DMS153 (cell line): ENCODE measurements around the gene PKP4.
A peak's percentile ranks its signal among the peaks of the same experiment; 100 is the strongest.

Source experiments
- DNase-seq: peaks from one replicate; lab custom pipeline; 2025; lab: John Stamatoyannopoulos, UW

The PKP4 gene

DNA sequence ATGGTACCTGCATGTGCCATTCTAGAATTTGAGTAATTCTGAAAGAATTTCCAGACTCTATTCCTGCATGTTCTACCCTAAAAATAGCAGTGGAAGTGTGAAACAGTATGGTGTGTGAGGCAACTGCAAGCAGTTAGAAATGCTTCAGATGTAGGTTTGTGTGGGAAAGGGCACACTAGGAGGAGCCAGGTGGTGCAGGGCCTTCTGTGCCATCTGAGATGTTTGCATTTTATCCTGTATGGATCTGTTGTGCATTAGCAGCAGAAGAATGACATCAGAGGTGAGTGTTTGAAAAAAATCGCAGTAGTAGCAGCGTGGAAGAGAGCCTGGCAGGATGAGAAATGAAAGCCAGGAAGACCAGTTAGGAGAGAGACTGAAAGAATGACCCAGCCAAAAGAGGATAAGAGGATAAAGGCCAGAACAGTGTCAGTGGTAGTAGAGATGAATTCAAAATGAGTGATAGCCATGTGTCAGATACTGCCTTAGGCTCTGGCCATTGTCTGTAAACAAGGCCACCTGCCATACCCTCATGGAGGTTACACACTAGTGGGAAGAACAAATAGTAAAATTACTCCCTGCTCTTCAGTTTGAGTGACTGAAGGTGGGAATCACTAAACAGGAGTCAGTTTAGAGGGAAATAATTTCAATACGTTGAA lies 142.2 kb downstream of the PKP4 start:
- DNase-seq: no peak

DNA sequence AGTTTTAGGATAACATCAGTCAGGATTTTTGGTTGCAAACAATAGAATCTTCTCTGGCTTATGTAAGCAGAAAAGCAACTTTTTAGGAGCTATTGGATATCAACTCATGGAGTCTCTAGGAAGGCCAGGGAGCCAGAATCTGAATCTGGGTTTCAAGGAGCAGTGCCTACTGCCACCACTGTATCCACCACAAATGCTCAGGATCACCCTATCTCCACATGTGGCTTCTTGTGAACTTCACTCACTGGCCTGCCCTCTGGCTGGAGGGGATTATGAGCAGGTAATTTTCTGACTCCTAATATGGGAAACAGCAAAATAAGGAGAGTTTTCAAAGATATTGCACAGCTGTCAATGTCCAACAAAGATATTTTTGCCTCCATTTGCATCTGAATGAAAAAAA lies 142.9 kb downstream of the PKP4 start:
- DNase-seq: no peak

DNA sequence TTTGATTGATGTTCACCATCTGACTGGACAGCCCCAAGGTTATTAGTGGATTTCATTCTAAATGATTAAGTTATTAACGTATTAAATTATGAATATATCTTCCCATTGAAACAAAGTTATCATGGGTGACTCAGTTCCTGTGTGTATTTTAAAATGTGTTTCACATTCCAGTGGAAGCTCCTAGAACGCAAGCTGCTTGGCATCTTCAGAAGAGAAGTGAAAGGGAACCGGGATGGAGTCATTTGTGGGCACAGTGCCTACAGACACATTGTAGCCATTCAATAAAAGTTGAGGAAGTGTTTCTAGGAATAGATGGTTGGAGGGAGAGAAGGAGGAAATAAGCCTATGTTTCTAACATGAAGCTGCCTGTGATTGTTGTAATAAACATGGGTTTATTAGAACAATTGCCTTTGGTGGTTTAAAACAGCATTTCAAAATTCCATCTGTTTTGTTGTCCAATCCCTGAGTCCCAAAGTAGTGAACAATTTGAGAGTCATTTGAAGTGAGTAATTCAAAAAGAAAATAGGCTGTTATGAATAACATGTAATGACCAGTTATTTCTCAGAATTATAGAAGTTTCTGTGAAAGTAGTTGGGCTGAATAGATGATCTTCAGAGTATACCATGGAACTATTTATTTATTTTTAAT lies 143.5 kb downstream of the PKP4 start:
- peak; percentile 9 for DNase-seq

DNA sequence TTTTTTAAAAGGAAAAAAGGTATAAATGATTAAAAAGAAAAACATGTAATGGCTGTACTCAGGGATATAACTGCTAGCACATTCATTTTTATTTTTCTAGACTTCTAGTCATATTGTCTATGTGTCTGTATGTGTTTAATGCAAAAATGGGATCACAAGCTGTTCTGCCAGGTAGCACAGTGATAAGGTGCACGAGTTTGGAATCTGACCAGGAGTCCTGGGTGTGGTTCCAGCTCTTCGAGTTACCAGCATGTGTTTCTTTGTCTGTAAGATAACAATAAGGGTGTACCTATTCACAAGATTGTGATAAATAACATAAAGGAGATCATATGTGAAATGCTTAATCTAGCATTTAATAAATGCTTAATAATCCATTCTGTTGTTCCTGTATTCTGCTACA lies 145.3 kb downstream of the PKP4 start:
- no peak for DNase-seq

DNA sequence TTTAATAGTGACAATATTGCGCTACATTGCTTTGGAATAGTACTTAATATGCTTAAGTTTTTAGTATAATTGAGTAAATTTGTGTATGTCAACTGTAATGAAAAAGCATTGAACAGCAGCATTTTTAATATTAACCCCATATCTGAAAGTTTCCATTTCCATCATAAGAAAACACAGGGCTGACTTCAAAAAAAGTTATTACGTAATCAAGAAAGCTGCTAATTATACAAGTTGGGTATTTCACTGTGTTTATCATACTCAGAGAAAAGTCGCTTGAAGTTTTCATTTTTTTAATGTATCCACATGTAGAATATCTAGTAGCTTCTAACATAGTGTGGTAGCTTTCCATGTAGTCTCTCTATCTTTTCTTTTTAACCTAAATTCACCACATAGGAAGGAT lies 146.5 kb downstream of the PKP4 start:
- no peak for DNase-seq

DNA sequence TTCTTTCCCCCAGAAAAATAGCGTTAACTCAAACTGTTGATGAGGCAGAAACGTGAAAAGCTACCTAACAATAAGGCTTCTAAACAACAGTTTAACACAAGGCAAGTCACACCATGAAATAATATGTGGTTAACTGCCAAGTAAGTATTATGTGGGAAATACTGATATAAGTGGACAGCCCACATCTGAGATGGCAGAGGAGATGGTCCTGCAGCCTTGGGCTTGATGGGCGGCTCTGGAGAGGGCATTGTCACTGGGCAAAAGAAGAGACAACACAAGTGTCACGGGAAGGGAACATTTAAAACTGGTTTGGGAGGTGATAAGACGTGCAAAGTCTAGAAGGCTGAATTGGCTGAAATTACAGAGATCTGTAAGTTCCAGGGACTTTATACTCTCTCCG lies 147.2 kb downstream of the PKP4 start:
- no peak for DNase-seq

DNA sequence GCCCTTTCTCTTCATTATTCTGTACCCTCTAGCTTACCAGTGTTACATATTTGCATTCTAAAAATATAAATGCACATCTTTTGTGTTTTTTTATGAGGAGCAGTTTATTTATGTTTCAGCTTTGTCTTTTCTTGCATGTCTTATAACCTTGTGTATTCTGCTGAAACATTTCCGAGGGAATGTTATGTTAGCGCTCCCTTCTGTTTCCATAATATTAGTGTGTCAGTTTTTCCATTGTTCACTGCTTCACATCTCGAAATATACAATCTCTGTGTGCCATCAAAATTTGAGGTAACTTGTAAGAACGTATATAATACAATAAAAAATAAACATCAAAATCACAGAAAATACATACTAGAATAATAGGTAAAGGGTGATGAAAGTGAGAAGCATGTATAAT lies 153.3 kb downstream of the PKP4 start:
- no peak for DNase-seq

DNA sequence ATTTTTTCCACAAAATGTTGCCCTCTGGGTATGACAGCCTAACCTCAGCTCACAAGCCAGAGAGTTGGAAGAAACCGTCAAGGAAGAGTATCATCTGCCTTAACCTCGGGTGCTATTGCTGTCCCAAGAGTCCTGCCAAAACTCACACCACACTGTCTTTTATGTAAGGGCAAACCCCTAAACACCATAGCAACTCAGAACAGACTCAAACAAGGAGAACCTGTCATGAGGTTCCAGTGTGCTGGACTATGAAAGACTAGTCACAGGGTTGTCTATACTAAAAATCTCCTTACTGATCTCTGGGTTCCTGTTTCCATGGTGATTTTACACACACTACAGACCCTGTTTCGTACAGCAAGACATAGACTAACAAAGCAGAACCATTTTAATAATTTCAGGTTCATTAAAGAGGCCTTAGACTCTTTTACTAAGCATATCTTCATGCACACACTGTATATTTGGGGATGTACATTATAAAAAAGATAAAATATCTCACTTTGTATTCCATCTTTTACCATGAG lies 159.8 kb downstream of the PKP4 start:
- DNase-seq: no peak

DNA sequence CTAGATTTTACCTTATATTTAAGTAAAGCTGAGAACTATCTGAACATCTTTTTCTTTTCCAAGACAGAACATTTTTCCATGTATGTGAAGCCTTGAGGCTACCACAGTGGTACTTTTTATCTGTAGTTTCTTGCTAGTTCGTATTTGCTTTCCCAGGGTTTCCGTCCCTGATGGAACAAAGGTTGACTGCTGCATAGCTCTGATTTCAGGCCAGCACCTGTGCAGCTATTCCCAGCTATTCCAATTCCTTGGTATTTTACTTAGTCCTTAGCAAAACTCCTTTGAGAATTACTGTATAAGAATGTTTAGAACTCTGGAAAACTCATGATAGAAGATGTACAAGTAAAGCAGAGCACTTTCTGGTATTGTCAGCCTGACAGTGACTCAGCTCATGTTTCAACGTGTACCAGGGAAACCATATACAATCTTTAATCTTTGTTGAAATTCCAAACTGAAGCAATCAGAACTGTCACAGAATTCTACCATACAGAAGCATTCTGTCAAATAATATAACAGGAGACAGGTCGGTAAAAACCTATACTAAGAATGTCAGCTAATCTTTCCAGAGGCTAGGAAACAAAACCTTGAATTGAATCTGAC lies 162.2 kb downstream of the PKP4 start:
- DNase-seq: no peak

DNA sequence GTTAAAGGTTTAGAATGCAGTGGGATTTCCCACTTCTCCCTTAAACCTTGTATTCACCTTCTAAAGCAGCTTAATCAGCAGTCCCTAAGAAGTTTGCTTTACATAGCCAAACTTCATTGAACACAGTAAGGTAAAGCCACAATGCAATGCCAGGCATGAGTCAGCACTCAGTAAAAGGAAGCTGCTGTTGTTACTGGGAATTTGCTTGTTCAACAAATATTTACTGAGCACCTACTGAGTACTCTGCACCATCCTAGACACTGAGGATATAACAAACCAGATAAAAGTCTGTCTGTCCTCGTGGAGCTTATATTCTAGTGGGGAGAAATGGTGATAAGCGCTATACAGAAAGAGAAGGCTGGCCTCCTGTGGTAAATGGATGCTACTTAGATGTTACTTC lies 162.7 kb downstream of the PKP4 start:
- no peak for DNase-seq

DNA sequence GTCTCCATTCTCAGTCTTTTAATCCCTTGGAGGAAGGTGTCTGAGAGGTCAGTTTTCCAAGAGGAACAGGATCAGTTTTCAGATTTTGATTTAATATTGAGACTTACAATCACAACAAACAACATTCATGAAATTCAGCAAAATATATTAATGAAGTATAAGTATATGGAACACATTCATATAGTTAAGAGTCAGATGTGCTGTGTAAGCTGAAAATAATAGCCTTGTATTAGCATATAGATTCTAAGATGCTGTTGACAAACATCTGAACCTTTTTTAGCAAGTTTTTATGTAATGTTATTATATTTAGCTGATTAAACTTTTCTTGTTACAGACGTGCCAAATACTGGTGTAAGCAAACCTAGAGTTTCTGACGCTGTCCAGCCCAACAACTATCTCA lies 163.9 kb downstream of the PKP4 start:
- no peak for DNase-seq

DNA sequence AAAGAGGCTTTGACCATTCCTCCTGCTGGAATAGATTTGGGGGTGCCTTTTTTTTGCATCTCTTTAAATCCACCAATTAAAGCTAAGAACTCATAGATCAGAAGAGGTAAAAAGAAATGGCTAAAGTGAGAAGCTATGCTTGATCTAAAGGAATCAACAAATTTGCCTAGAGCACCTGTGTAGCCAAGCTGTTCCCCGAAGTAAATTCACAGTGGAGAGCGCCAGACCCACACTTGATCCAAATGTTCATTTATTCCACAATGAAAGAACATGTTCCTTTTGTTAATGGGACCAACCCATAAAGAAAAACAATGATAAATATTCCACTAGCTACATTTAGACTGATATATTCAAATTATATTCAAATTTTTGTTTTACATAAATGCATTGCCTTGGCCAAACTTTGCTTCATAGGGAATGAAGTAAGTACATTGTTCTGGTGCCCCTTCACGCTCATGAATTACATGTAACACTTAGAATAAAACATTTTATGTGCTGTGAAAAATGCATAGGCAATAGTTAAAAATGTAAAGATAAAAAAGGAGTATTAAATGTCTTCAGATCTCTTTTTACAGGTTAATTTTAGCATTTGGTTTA lies 167.4 kb downstream of the PKP4 start:
- DNase-seq: no peak

DNA sequence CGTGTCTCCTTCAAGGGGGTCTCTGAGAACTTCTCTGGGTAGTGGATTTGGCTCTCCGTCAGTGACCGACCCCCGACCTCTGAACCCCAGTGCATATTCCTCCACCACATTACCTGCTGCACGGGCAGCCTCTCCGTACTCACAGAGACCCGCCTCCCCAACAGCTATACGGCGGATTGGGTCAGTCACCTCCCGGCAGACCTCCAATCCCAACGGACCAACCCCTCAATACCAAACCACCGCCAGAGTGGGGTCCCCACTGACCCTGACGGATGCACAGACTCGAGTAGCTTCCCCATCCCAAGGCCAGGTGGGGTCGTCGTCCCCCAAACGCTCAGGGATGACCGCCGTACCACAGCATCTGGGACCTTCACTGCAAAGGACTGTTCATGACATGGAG lies 168.2 kb downstream of the PKP4 start:
- DNase-seq: no peak

DNA sequence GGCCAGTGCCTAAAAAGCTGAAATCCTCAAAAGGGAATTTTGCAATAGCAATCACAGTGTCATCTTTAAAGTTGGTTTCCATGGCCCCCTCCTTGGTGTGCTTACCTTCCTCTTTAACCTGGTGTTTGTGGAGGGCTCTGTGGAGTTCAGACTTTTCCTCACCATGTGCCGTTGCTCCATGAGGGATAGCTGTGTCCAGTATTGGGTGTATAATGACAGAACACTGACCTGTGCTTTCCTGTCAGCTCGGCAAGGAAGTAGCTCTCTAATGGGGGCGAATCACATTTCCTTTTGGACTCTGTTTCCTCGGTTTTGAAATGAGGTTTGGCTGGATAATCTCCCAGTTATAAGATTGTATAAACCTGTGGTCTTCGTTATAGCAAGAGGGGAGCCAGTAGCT lies 172.4 kb downstream of the PKP4 start:
- no peak for DNase-seq

DNA sequence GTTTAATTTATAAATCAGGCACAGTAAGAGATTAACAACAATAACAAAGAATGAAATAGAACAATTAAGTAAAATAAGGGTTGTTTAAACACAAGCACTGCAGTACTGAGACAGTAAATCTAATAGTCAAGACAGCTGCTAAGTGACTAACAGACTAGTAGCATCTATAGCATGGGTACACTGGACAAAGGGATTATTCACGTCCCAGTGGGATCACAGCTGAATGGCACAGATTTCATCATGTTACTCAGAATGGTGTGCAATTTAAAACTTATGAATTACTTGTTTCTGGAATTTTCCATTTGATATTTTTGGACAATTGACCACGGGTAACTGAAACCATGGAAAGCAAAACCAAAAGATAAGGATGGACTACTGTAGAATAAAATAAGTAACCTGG lies 176.5 kb downstream of the PKP4 start:
- DNase-seq: no peak

DNA sequence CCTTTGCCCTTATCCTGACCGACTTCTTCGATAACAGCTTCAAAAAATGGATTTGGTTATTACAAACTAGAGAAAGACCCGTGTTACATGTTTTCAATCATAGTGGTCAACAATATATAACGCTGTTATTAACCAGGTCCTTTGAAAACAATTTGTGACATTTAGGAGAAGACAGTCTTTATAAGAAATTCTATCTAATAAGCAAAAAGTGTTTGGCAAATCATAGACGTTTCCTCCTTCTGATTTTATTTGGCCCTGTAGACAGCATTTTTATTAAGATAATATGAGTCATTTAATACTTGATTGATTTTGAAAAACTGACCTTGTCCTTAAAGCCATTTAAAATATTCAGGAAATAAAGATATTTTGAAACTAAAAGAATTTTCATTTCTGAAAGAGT lies 177.9 kb downstream of the PKP4 start:
- DNase-seq: no peak

DNA sequence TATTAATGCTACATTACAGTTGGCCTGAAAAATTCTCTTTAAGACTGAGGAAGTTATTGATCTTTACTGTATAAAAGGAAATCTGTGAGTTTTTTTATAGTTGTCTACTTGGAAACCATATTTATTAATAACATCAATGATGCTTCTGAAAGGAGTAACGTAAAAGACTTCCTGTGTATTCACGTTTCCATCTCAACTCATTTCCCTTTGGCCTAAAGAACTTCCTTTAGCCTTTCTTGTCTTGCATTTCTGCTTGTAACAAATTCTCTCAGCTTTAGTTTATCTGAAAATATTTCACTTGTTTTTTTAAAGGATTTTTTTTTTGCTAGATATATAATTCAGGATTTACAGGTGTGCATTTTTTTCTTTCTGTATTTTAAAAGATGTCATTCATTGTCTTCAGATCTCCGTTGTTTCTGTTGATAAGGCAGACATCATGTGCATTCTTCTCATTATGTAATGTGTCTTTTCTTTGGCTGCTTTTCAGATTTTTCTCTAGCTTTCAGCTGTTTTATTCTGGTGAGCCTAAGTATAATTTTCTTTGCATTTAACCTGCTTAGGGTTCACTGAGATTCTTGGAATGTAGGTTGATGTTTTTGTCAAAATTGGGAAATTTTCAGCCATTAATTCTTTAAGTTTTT lies 179.3 kb downstream of the PKP4 start:
- DNase-seq: no peak

DNA sequence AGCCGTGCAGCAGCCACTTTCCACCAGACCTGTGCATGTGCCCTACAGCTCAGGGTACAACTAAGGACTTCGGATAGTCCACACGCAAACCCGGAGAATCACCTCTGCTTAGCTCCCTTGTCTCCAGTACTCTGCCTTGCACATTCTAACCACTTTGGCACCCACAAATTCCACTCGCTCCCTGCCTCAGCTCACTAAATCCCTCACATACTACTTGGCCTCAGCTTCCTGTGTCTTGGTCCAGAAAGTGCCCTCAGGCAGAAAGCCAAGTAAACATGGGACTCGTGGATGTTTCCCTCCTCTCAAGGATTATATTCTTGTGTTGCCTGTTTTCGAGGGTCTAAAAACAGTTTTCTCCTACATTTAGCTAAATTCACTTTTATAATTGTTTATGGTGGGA lies 180.6 kb downstream of the PKP4 start:
- no peak for DNase-seq

DNA sequence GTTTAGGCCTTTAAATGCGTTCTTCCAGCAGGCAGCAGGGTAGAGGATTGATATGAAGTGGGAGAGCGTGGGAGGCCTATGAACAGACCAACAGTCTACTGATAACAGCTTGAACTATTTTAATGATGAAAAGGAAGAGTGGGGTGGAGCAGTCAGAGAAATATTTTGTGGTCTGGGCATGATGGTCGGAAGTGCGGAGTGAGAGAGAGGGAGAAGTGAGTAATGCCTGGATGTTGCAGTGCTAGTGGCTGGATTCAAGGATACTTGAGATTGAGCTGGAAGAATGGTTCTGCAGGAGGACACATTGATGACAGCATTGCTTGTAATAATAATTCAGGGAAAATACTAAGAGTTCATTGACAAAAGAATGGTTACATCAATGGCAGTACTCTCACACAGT lies 187.4 kb downstream of the PKP4 start:
- no peak for DNase-seq

DNA sequence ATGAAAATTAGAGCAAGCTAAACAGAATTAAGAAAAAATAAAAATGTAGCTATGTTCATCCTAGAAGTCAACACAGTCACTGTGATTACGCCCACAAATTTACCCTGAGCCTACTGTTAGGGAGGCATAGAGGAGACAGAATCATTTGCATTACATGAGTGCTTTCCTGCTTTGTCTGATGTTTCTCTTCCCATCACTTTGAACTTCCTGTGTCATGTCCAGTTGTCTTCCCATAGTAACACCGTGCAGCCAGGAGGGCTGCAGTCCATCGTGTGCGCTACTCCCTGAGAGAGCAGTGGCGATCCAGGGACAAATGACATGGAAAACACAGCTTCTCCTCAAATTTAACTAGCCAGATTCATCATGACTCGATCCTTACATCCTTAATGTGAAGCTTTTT lies 188.5 kb downstream of the PKP4 start:
- no peak for DNase-seq

DNA sequence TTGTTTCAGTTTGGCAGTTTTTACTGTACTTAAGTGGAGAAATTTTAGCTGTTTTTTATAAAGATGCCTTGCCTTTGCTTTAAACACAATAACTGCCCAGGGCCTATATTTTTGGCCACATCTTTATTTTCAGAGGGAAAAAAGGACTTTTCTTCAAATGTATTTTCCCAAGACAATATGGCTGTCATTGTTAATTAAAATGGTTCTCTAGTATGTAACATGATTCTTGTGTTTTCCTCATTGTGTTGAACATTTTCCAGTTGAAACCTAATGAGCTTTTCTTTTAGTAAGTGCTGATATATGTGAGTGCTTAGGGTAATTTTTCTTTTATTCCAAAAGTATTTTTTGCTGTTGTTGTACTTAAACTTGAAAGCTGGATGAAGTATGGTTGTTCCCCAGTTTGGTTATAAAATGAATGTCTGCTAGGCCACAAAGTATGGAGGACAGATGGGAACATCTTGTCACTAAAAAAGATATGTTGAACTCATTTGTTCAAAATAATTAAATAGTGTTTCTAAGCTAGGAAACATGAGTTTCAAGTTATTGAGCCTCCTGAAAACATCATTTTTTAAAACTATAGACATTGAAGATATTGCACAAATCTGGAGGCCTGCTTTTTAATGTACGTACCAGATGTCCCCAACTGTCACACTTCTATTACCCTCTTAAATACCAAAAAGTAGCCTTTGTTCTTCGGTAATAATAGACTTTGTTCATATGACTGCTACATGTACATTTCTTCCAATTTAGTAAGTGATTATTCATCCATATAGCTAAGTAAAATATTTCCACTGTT lies 190.9 kb downstream of the PKP4 start:
- no peak for DNase-seq

DNA sequence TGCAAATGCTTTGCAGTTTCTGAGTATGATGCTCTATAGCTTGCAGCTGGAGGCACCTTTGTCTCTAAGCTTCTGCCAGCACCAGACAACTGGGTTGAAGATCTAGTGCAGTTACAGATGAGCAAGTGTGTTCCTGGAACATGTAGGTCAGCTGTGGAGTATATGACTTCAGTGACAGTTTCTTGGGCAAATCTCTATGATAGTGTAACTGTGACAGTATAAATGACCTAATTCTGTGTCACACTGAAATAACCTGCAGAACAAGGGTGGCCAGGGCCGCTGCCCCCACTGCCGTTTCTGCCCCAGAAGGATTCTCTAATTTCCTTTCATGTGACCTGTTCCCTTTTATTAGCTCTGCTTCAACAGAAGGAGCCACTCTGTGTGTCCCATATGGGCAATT lies 193.1 kb downstream of the PKP4 start:
- no peak for DNase-seq
